Right lobe of liver (tissue), 6 donors: ENCODE measurements around the gene CDK14. TPM values are rescaled to one million over a fixed set of nuclear protein-coding genes. Genes with fewer than 3 reads are reported as not detected.

Source experiments
- ATAC-seq, 4 donors: fragments of 200-7000 bp; cut with Tn5 transposase; one replicate each; pipeline ENCODE4 v1.9.1; 2020; ENCODE audit warnings: mild to moderate bottlenecking in 4 of 4, moderate library complexity in 4 of 4
- DNase-seq, 3 donors: peaks; one replicate each; pipeline ENCODE4 v3.0.0-alpha.2; 2020
- H3K27ac ChIP-seq, 3 donors: fragments of 200-600 bp; one replicate each; pipeline ENCODE4 v1.8.0; 2022
- H3K27me3 ChIP-seq, 2 donors: fragments of 200-600 bp; one replicate each; pipeline ENCODE4 v1.8.0; 2022
- H3K36me3 ChIP-seq, 4 donors: fragments of 200-600 bp; sonication (generic) in 1 of 4; one replicate each; pipeline versions ENCODE4 v1.5.1 to v1.8.0; 2017 to 2022; ENCODE audit warnings: control low read depth in 1 of 4
- H3K4me1 ChIP-seq, 4 donors: fragments of 200-600 bp; sonication (generic) in 1 of 4; one replicate each; pipeline versions ENCODE4 v1.5.1 to v1.8.0; 2017 to 2022; ENCODE audit warnings: control low read depth in 1 of 4
- H3K4me3 ChIP-seq, 3 donors: fragments of 200-600 bp; one replicate each; pipeline ENCODE4 v1.8.0; 2022
- H3K9me3 ChIP-seq, 4 donors: fragments of 200-600 bp; sonication (generic) in 1 of 4; one replicate each; pipeline versions ENCODE4 v1.5.1 to v1.8.0; 2017 to 2022; ENCODE audit warnings: control low read depth in 1 of 4
- CTCF ChIP-seq, 4 donors: fragments of 200-600 bp in 3 of 4; fragments of 450-650 bp in 1 of 4; IDR thresholded peaks; one replicate each; pipeline versions ENCODE4 v1.5.1 to v1.8.0; 2016 to 2022; ENCODE audit warnings: antibody characterized with exemption in 4 of 4, mild to moderate bottlenecking in 2 of 4
- POLR2A ChIP-seq: fragments of 450-650 bp; IDR thresholded peaks from one replicate; pipeline ENCODE4 v1.6.1; 2017; ENCODE audit warnings: antibody characterized with exemption, mild to moderate bottlenecking
- WGBS: methylation state at CpG from one replicate; pipeline ENCODE4 v1.1.6; 2018; ENCODE audit warnings: low coverage, low lambda C conversion rate; ENCODE audit not compliant: insufficient coverage; ENCODE audit errors: missing lambda C conversion rate; 5-methylcytosine and 5-hydroxymethylcytosine counted together
- intact Hi-C, 2 donors: fragments of 100-400 bp; cut with DNase I; formaldehyde crosslinking; loops; one replicate each; pipeline versions ENCODE4 v1.11.2 to v1.14.1; 2022
- total RNA-seq, 6 experiments: library from RNA; depleted of rRNA in 2 of 6; stranded (reverse); fragments of >200 nt in 2 of 6; fragmentation: NEBNext Ultra II Directional in 3 of 6; extraction: Animal tissue kit (Norgen Biotek cat#: 25700) in 3 of 6; gene quantifications; one replicate each; pipeline versions ENCODE4 v1.1.0 to v1.2.4, GENCODE V29; 2016 to 2023
- donor health status: DM: no; HTN: yes; CAD: no.
- donor health status: DM: no; HTN: no; CAD: no.
- donor health status: DM: no; HTN: no; CAD: no.
- donor health status: DM: no; HTN: yes; CAD: no.
- donor health status: DM: no; HTN: yes; CAD: no.

Gene CDK14
- total RNA-seq, 6 experiments from 2014 or later, result 12.6 to 28.7 (median 17.9) TPM

- Histone ChIP-seq H3K27me3 (no peaks in the 10 kb centered on the region), H3K9me3 (no peaks in the 10 kb centered on the region), H3K27ac (no peak overlapping the region), H3K36me3 (no peaks in the 10 kb centered on the region), H3K4me1 (peaks cover 0 to 17% (median 7%) of the 10 kb centered on the region in 4 donors), H3K4me3 (no peak overlapping the region)
- no peak for ATAC-seq
- TF ChIP-seq CTCF (IDR thresholded peaks at IDR 0.05), result no peak
- TF ChIP-seq POLR2A, result no peak
- intact Hi-C loops, result no loop called here
- DNase-seq, result no peak
- WGBS, result 79% methylated on average over 8 of the region's 8 CpGs
Measured at GRCh38 chr7:91242097-91242844, 646.1 kb downstream of the CDK14 start.

GRCh38 chr7:91243591-91244301 lies 647.6 kb downstream of the CDK14 start:
- intact Hi-C loops, result no loop called here
- ATAC-seq, result no peak
- DNase-seq, result no peak
- H3K36me3 ChIP-seq, result no peaks in the 10 kb centered on the region
- H3K4me1 ChIP-seq, result peaks cover 0 to 17% (median 7%) of the 10 kb centered on the region in 4 donors
- no peak for TF ChIP-seq CTCF (IDR thresholded peaks at IDR 0.05)
- no peak for TF ChIP-seq POLR2A
- no peak overlapping the region for H3K27ac ChIP-seq
- no peak overlapping the region for H3K4me3 ChIP-seq
- WGBS, result 83% methylated on average over 6 of the region's 6 CpGs
- H3K9me3 ChIP-seq, result no peaks in the 10 kb centered on the region
- no peaks in the 10 kb centered on the region for H3K27me3 ChIP-seq

- Histone ChIP-seq H3K9me3 (no peaks in the 10 kb centered on the region), H3K27me3 (no peaks in the 10 kb centered on the region), H3K4me3 (no peak overlapping the region), H3K36me3 (no peaks in the 10 kb centered on the region), H3K27ac (no peak overlapping the region), H3K4me1 (no peaks in the 10 kb centered on the region)
- no peak for DNase-seq
- intact Hi-C loops, result no loop called here
- ATAC-seq, result no peak
- TF ChIP-seq CTCF (IDR thresholded peaks at IDR 0.05) (no peak), POLR2A (no peak)
Measured at GRCh38 chr7:91247500-91247899, 651.4 kb downstream of the CDK14 start.

GRCh38 chr7:91248996-91249395 lies 652.9 kb downstream of the CDK14 start:
- Histone ChIP-seq H3K36me3 (no peaks in the 10 kb centered on the region), H3K27me3 (no peaks in the 10 kb centered on the region), H3K27ac (no peak overlapping the region), H3K9me3 (no peaks in the 10 kb centered on the region), H3K4me1 (no peaks in the 10 kb centered on the region), H3K4me3 (no peak overlapping the region)
- DNase-seq (no peak), ATAC-seq (no peak)
- intact Hi-C loops, result no loop called here
- 15% methylated on average over 1 of the region's 2 CpGs for WGBS
- TF ChIP-seq CTCF (IDR thresholded peaks at IDR 0.05), result no peak
- no peak for TF ChIP-seq POLR2A
